Measurements from ENCODE around the gene LHB. TPM values are rescaled to one million over a fixed set of nuclear protein-coding genes. Genes with fewer than 3 reads are reported as not detected.

LHB gene
- total RNA-seq, 1 donor from 2014 or later = not detected

DNA sequence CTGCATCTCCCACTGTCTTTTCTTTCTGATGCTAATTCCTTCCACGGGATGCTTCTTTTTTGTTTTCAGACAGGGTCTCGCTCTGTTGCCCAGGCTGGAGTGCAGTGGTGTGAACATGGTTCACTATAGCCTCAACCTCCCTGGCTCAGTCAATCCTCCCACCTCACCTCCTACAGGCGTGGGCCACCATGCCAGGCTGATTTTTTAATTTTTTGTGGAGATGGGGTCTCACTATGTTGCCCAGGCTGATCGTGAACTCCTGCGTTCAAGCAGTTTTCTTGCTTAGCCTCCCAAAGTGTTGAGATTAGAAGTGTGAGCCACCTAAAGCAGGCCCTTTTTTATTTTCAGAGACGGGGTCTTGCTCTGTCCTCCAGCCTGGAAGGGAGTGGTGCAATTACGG, 28.6 kb downstream of the LHB start:
- Mint-ChIP-seq H3K4me3 (ENCODE audit: unreplicated experiment) (no peak overlapping the region), H3K36me3 (ENCODE audit: low read depth) (peaks cover 17% of the 10 kb centered on the region), H3K27ac (ENCODE audit: unreplicated experiment) (no peak overlapping the region), H3K27me3 (ENCODE audit: low read depth) (no peaks in the 10 kb centered on the region), H3K4me1 (ENCODE audit: low read depth) (peaks cover 22% of the 10 kb centered on the region), H3K9me3 (ENCODE audit: low read depth) (no peaks in the 10 kb centered on the region)
- TF ChIP-seq, protein P1, sequence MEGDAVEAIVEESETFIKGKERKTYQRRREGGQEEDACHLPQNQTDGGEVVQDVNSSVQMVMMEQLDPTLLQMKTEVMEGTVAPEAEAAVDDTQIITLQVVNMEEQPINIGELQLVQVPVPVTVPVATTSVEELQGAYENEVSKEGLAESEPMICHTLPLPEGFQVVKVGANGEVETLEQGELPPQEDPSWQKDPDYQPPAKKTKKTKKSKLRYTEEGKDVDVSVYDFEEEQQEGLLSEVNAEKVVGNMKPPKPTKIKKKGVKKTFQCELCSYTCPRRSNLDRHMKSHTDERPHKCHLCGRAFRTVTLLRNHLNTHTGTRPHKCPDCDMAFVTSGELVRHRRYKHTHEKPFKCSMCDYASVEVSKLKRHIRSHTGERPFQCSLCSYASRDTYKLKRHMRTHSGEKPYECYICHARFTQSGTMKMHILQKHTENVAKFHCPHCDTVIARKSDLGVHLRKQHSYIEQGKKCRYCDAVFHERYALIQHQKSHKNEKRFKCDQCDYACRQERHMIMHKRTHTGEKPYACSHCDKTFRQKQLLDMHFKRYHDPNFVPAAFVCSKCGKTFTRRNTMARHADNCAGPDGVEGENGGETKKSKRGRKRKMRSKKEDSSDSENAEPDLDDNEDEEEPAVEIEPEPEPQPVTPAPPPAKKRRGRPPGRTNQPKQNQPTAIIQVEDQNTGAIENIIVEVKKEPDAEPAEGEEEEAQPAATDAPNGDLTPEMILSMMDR (IDR thresholded peaks at IDR 0.05) = no peak
- DNase-seq (ENCODE audit: low spot score) = no peak

DNA sequence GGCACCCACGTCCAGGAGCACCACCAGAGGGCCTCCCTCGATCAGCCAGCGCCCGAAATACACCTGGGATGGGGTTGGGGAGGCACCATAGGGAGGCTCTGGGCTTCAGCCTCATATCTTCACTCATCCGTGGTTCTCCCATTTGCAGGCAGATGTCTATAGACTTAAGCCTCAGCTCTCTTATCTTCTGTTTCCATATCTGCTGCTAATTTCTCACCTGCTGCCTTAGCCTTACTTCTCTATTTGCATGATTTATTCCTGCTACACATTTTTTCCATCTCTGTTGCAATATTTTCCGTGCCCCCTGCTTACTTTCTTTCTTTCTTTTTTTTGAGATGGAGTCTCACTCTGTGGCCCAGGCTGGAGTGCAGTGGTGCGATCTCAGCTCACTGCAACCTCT, 29.6 kb downstream of the LHB start:
- H3K4me1 Mint-ChIP-seq (ENCODE audit: low read depth) = peaks cover 22% of the 10 kb centered on the region
- H3K4me3 Mint-ChIP-seq (ENCODE audit: unreplicated experiment) = no peak overlapping the region
- no peaks in the 10 kb centered on the region for H3K27me3 Mint-ChIP-seq (ENCODE audit: low read depth)
- H3K36me3 Mint-ChIP-seq (ENCODE audit: low read depth) = peaks cover 19% of the 10 kb centered on the region
- no peak overlapping the region for H3K27ac Mint-ChIP-seq (ENCODE audit: unreplicated experiment)
- TF ChIP-seq, protein P1 (IDR thresholded peaks at IDR 0.05) = no peak
- no peaks in the 10 kb centered on the region for H3K9me3 Mint-ChIP-seq (ENCODE audit: low read depth)
- no peak for DNase-seq (ENCODE audit: low spot score)

DNA sequence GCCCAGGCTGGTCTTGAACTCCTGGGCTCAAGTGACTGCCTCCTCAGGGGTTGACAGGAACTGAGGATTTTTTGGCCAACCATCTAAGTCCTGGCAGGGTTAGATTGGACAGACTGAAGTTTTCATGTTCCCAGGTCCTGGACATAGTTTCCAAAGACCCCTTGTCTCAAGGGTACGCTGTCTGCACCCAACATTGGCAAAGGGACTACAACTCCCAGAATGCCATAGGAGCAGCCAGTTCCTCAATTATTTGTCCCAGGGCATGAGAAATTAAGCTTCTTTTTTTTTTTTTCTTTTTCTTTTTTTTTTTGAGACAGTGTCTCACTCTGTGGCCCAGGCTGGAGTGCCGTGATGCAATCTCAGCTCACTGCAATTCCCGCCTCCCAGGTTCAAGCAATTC, 30.7 kb downstream of the LHB start:
- Mint-ChIP-seq H3K36me3 (ENCODE audit: low read depth) (peaks cover 24% of the 10 kb centered on the region), H3K27ac (ENCODE audit: unreplicated experiment) (no peak overlapping the region), H3K4me3 (ENCODE audit: unreplicated experiment) (no peak overlapping the region), H3K9me3 (ENCODE audit: low read depth) (no peaks in the 10 kb centered on the region), H3K4me1 (ENCODE audit: low read depth) (peaks cover 12% of the 10 kb centered on the region), H3K27me3 (ENCODE audit: low read depth) (no peaks in the 10 kb centered on the region)
- TF ChIP-seq, protein P1 (IDR thresholded peaks at IDR 0.05) = no peak
- DNase-seq (ENCODE audit: low spot score) = no peak

DNA sequence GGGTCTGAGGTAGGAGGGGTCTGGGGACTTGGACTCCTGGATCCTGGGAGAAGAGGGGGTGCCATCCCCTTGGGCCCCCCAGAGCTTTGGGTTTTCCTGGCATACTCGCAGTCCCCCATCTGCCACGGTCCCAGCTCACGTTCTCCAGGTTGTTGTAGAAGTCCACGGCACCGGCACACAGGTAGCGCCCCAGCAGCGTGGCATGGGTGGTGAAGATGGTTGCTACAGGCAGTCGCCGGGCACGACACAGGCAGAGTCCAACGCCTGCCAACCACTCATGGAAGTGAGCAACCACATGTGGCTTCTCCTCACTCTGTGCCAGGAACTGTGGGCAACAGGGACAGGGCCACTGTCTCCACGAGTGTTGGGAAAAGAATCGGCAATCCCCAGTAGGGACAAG, 31.2 kb downstream of the LHB start:
- TF ChIP-seq, protein P1 (IDR thresholded peaks at IDR 0.05) = no peak
- Mint-ChIP-seq H3K27ac (ENCODE audit: unreplicated experiment) (no peak overlapping the region), H3K9me3 (ENCODE audit: low read depth) (no peaks in the 10 kb centered on the region), H3K4me3 (ENCODE audit: unreplicated experiment) (no peak overlapping the region), H3K36me3 (ENCODE audit: low read depth) (peaks cover 24% of the 10 kb centered on the region), H3K27me3 (ENCODE audit: low read depth) (no peaks in the 10 kb centered on the region), H3K4me1 (ENCODE audit: low read depth) (peaks cover 7% of the 10 kb centered on the region)
- no peak for DNase-seq (ENCODE audit: low spot score)

DNA sequence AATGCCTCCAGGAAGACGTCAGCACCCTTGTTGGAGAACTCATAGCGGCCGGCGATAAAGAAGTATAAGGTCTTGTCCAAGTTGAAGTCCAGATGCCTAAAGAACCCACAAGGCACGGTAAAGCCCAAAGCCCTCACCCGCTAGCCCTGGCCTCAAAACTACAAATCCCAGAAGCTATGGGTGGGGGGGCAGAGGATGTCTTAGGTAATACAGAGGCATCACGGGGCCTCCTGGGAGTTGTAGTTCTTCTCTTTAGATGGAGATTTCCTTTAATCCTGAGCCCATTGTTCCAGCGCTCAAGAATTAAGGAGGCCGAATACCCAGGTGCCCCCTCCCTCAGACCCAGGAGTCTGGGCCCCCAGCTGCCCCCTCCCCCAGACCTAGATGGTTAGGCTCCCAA, 34.6 kb downstream of the LHB start:
- no peak overlapping the region for H3K27ac Mint-ChIP-seq (ENCODE audit: unreplicated experiment)
- TF ChIP-seq, protein P1 (IDR thresholded peaks at IDR 0.05) = no peak

More for the DNA sequence above, 34.6 kb downstream of the LHB start:
- Mint-ChIP-seq H3K36me3 (ENCODE audit: low read depth) (peaks cover 20% of the 10 kb centered on the region), H3K4me3 (ENCODE audit: unreplicated experiment) (no peak overlapping the region), H3K9me3 (ENCODE audit: low read depth) (no peaks in the 10 kb centered on the region), H3K4me1 (ENCODE audit: low read depth) (peaks cover 21% of the 10 kb centered on the region), H3K27me3 (ENCODE audit: low read depth) (no peaks in the 10 kb centered on the region)
- DNase-seq (ENCODE audit: low spot score) = no peak
